Measurements from ENCODE around the gene MED12. TPM values are rescaled to one million over a fixed set of nuclear protein-coding genes. Genes with fewer than 3 reads are reported as not detected.

The MED12 gene
- 10 to 100 TPM; 49.0 to 50.2 TPM for total RNA-seq

GRCh38 chrX:71118032-71118984 lies at the start of gene MED12:
MED12 (plus strand) TSS chrX:71118596; CDS start chrX:71118755, 159 bp downstream.
- DNase-seq: peak; percentile 86
- Mint-ChIP-seq H3K9me3 (ENCODE audit: insufficient read depth) (no peaks in the 10 kb centered on the region), H3K4me3 (peak within 1 kb of the TSS; percentile 77), H3K27ac (peak within 1 kb of the TSS; percentile 84), H3K27me3 (ENCODE audit: low read depth) (no peaks in the 10 kb centered on the region), H3K4me1 (ENCODE audit: low read depth) (peaks cover 30% of the 10 kb centered on the region), H3K36me3 (ENCODE audit: low read depth) (peaks cover 32% of the 10 kb centered on the region)
- CTCF ChIA-PET: interaction anchor here (0.8 to 3.7 kb wide), 10 partner anchors 8 to 165 kb away, joined by 3 to 40 read pairs (median 4); partner anchors contain the start of gene NONO
- peak; percentile 98 for ATAC-seq
- POLR2A ChIA-PET: interaction anchor here (0.6 to 4.5 kb wide), 16 partner anchors 9 to 985 kb away, joined by 3 to 58 read pairs (median 6); partner anchors contain the start of genes CXorf65, FOXO4, NONO and TAF1

GRCh38 chrX:71070531-71070930 lies 47.9 kb upstream of the MED12 start:
- Mint-ChIP-seq H3K9me3 (ENCODE audit: insufficient read depth) (no peaks in the 10 kb centered on the region), H3K36me3 (ENCODE audit: low read depth) (peaks cover 9% of the 10 kb centered on the region), H3K4me3 (no peak overlapping the region), H3K27ac (no peak overlapping the region), H3K27me3 (ENCODE audit: low read depth) (peaks cover 26% of the 10 kb centered on the region), H3K4me1 (ENCODE audit: low read depth) (peaks cover 12% of the 10 kb centered on the region)
- ChIA-PET CTCF (no interaction called here), POLR2A (interaction anchor here (1.0 kb wide), 1 partner anchor 41 kb away, joined by 3 read pairs; no protein-coding TSS in a partner anchor)
- no peak for DNase-seq
- no peak for ATAC-seq

DNA sequence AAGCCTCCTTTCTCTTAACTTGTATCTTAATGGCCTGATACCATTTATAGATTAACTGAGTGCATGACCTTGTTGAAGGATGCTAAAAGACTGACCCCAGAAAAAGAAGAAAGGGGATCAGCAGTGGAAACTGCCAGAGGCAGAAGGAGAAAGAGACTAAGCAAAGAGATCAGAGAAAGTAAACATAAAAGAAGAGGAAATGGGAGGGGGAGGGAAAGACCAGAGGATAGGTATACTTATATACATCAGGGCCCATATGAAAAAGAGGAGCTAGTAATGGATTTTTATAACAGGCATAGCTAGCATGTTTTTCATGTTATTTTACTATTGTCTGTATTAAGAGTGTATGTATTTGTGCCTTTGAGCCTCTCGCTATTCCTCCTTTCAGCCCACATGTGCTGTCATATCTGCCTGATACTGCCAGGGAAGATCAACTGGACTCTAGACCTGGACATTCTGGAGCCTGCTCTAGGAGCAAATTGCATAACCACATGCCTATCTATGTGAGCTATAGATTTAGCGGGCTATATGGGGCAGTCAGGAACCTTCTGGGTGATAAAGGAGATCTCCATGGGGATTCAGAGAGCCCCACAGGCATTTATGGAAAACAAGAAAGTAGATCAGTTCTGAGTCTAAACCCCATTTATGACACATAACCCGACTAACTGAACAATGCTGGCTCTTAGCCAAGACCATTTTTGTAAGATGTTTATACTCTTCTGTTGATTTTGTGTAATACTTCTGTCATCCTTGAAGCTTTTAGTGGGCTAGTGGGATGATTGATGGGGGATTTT lies 36.9 kb upstream of the MED12 start:
- Mint-ChIP-seq H3K4me1 (ENCODE audit: low read depth) (peaks cover 5% of the 10 kb centered on the region), H3K4me3 (no peak overlapping the region), H3K27me3 (ENCODE audit: low read depth) (peaks cover 4% of the 10 kb centered on the region), H3K27ac (no peak overlapping the region), H3K36me3 (ENCODE audit: low read depth) (no peaks in the 10 kb centered on the region), H3K9me3 (ENCODE audit: insufficient read depth) (no peaks in the 10 kb centered on the region)
- no peak for DNase-seq
- CTCF ChIA-PET: no interaction called here
- POLR2A ChIA-PET: no interaction called here
- no peak for ATAC-seq

DNA sequence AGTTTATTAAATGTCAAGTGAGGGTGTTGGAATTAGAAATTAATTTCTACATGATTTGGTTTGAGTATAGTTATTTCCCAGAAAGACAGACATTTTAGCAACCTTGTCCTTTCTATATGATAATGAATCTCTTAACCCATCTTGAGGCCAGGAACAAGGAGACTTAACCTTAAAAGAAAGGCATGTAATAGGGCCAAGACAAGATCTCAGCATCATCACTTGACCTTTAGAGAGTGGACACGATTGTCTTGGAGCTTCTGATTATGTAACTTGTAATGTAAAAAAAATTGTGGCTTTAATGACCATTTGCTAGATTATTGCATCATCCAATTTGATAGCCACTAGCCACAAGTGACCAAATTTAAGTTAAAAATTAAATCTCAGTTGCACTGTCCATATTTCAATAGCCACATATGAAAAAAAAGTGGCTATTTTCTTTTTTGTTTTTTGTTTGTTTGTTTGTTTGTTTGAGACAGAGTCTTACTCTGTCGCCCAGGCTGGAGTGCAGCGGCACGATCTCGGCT lies 36.2 kb upstream of the MED12 start:
- H3K9me3 Mint-ChIP-seq (ENCODE audit: insufficient read depth): no peaks in the 10 kb centered on the region
- H3K27ac Mint-ChIP-seq: no peak overlapping the region
- H3K4me3 Mint-ChIP-seq: no peak overlapping the region
- no peaks in the 10 kb centered on the region for H3K27me3 Mint-ChIP-seq (ENCODE audit: low read depth)
- no peaks in the 10 kb centered on the region for H3K36me3 Mint-ChIP-seq (ENCODE audit: low read depth)
- CTCF ChIA-PET: no interaction called here
- ATAC-seq: no peak
- DNase-seq: no peak
- POLR2A ChIA-PET: no interaction called here
- peaks cover 5% of the 10 kb centered on the region for H3K4me1 Mint-ChIP-seq (ENCODE audit: low read depth)

DNA sequence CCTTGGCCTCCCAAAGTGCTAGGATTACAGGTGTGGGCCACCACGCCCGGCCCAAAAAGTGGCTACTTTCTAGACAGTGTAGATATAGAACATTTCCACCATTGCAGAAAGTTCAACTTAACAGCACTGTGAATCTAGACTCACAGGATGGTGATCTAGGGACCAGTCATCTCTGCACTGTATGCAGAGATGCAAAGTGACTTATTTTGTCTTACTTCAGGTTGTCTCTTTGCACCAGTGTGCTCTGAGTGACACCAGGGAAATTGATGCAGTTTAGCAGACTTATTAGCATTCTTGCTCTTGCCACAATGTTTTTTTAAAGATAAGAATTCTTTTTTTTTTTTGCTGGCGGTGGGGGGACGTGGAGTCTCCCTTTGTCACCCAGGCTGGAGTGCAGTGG lies 35.6 kb upstream of the MED12 start:
- no peak overlapping the region for H3K27ac Mint-ChIP-seq
- no peaks in the 10 kb centered on the region for H3K27me3 Mint-ChIP-seq (ENCODE audit: low read depth)
- ChIA-PET CTCF (no interaction called here), POLR2A (no interaction called here)
- no peaks in the 10 kb centered on the region for H3K9me3 Mint-ChIP-seq (ENCODE audit: insufficient read depth)
- no peak overlapping the region for H3K4me3 Mint-ChIP-seq
- H3K4me1 Mint-ChIP-seq (ENCODE audit: low read depth): peaks cover 5% of the 10 kb centered on the region
- no peak for ATAC-seq
- DNase-seq: no peak
- no peaks in the 10 kb centered on the region for H3K36me3 Mint-ChIP-seq (ENCODE audit: low read depth)

- Mint-ChIP-seq H3K27ac (no peak overlapping the region), H3K4me1 (ENCODE audit: low read depth) (peaks cover 5% of the 10 kb centered on the region), H3K9me3 (ENCODE audit: insufficient read depth) (no peaks in the 10 kb centered on the region), H3K27me3 (ENCODE audit: low read depth) (no peaks in the 10 kb centered on the region), H3K36me3 (ENCODE audit: low read depth) (no peaks in the 10 kb centered on the region), H3K4me3 (no peak overlapping the region)
- POLR2A ChIA-PET: no interaction called here
- CTCF ChIA-PET: interaction anchor here (0.8 to 1.6 kb wide), 3 partner anchors 11 to 116 kb away, joined by 3 read pairs; no protein-coding TSS in a partner anchor
- ATAC-seq (no peak), DNase-seq (no peak)
Measured at GRCh38 chrX:71085900-71086299, 32.5 kb upstream of the MED12 start.

- POLR2A ChIA-PET: no interaction called here
- ATAC-seq (no peak), DNase-seq (no peak)
- Mint-ChIP-seq H3K9me3 (ENCODE audit: insufficient read depth) (no peaks in the 10 kb centered on the region), H3K4me3 (no peak overlapping the region), H3K36me3 (ENCODE audit: low read depth) (no peaks in the 10 kb centered on the region), H3K4me1 (ENCODE audit: low read depth) (peaks cover 8% of the 10 kb centered on the region), H3K27me3 (ENCODE audit: low read depth) (no peaks in the 10 kb centered on the region), H3K27ac (no peak overlapping the region)
- CTCF ChIA-PET: interaction anchor here (1.1 kb wide), 1 partner anchor 23 kb away, joined by 4 read pairs; the partner anchor contains the start of gene SNX12
Measured at GRCh38 chrX:71091263-71091662, 27.1 kb upstream of the MED12 start.

GRCh38 chrX:71095033-71095432 lies 23.4 kb upstream of the MED12 start:
- H3K9me3 Mint-ChIP-seq (ENCODE audit: insufficient read depth): no peaks in the 10 kb centered on the region
- H3K27ac Mint-ChIP-seq: no peak overlapping the region
- H3K4me3 Mint-ChIP-seq: peak overlapping the region; percentile 87
- ChIA-PET CTCF (no interaction called here), POLR2A (interaction anchor here (1.2 kb wide), 1 partner anchor 17 kb away, joined by 4 read pairs; the partner anchor contains the start of gene IL2RG)
- ATAC-seq (no peak), DNase-seq (no peak)
- no peaks in the 10 kb centered on the region for H3K27me3 Mint-ChIP-seq (ENCODE audit: low read depth)
- H3K4me1 Mint-ChIP-seq (ENCODE audit: low read depth): peaks cover 31% of the 10 kb centered on the region
- no peaks in the 10 kb centered on the region for H3K36me3 Mint-ChIP-seq (ENCODE audit: low read depth)

DNA sequence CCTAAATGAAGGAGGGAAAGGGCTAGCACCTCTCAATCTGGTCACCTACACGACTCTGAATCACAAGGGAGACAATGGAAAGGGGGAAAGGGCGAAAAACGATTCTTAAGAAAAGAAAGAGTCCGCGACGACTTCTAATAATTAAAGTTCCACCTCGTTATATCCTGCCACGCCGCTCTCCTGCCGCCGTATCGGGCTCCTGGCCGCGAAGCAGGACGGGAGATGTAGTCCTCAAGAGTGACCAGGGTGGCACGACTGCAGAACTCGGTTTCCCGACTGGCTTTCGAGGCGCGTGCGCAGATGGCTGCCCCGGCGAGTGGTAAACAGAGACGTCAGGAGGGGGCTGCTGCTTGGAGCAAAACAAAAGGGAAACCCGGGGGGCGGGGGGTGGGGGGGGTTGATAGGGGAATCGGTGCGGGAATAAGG lies 22.8 kb upstream of the MED12 start, which contains the start of gene FOXO4:
Gene FOXO4 (plus strand): TSS at position 297 of the 426 bp plus-strand sequence. CDS start 678 bp downstream, outside the sequence.
- Mint-ChIP-seq H3K27me3 (ENCODE audit: low read depth) (no peaks in the 10 kb centered on the region), H3K27ac (peak within 1 kb of the TSS; percentile 86), H3K36me3 (ENCODE audit: low read depth) (no peaks in the 10 kb centered on the region), H3K4me1 (ENCODE audit: low read depth) (peaks cover 33% of the 10 kb centered on the region), H3K9me3 (ENCODE audit: insufficient read depth) (no peaks in the 10 kb centered on the region), H3K4me3 (peak within 1 kb of the TSS; percentile 87)
- ATAC-seq (peak; percentile 90), DNase-seq (peak; percentile 93)
- ChIA-PET POLR2A (interaction anchor here (0.5 to 1.3 kb wide), 3 partner anchors 16 to 23 kb away, joined by 3 to 17 read pairs (median 6); partner anchors contain the start of genes IL2RG and MED12), CTCF (interaction anchor here (0.9 kb wide), 1 partner anchor 11 kb away, joined by 3 read pairs; the partner anchor contains the start of gene CXorf65)

DNA sequence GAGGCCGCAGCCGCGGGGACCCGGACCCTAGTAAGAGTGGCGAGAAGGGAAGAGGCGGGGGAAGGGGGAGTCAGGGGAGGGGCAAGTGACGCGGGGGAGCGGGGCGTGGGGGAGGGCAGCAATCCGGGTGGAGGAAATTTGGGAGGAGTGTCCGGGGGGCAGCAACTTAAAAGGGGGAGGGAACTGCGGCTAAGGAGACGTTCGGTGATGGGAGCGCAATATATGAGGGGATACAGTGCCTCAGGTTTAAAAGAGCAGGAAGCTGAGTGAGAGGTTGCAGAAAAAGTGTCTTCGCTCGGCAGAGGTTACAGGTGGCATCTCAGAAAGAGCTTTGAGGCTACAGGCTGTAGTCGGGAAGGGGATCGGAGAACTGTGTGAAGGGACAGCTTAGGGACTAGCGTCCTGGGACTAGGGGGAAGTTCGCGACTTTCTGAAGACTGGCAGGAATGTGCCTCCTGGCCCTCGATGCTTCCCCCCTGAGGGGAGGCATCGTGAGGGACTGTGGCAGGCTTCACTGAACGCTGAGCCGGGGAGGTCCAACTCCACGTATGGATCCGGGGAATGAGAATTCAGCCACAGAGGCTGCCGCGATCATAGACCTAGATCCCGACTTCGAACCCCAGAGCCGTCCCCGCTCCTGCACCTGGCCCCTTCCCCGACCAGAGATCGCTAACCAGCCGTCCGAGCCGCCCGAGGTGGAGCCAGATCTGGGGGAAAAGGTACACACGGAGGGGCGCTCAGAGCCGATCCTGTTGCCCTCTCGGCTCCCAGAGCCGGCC lies 22.2 kb upstream of the MED12 start:
- DNase-seq: no peak
- Mint-ChIP-seq H3K27ac (peak overlapping the region; percentile 86), H3K4me3 (peak overlapping the region; percentile 87), H3K4me1 (ENCODE audit: low read depth) (peaks cover 39% of the 10 kb centered on the region), H3K27me3 (ENCODE audit: low read depth) (no peaks in the 10 kb centered on the region), H3K9me3 (ENCODE audit: insufficient read depth) (no peaks in the 10 kb centered on the region), H3K36me3 (ENCODE audit: low read depth) (peaks cover 2% of the 10 kb centered on the region)
- peak; percentile 63 for ATAC-seq
- CTCF ChIA-PET: interaction anchor here (0.6 to 1.8 kb wide), 3 partner anchors 10 to 33 kb away, joined by 3 to 10 read pairs (median 4); partner anchors contain the start of genes CXorf65 and MED12
- POLR2A ChIA-PET: interaction anchor here (0.5 to 1.3 kb wide), 6 partner anchors 12 to 1176 kb away, joined by 3 to 17 read pairs (median 4); partner anchors contain the start of genes IL2RG and MED12

All from activated CD8-positive, alpha-beta T cell treated with anti-CD3 and anti-CD28 coated beads, Interleukin-2, amount 10 ng/mL, durations not matched to agents 7 days and 5 days (primary cell).